Thymus (tissue), 2 donors: ENCODE results near the gene MMD. TPM values are rescaled to one million over a fixed set of nuclear protein-coding genes. Genes with fewer than 3 reads are reported as not detected.

Experiments
- polyA plus RNA-seq: library from polyadenylated mRNA; stranded (reverse); fragments of 200-250 nt; gene quantifications from one replicate; pipeline ENCODE4 v1.2.3, GENCODE V29; 2013
- total RNA-seq: library from RNA; stranded (reverse); fragments of 120-200 nt; gene quantifications from one replicate; pipeline ENCODE4 v1.2.4, GENCODE V29; 2013
- donor health status: healthy.

Gene MMD
- total and polyA plus RNA-seq, 2 donors, result 9.1 to 17.0 TPM

Other genes starting within 250 kb of the MMD start
- gene HLF, start 156.9 kb downstream of the MMD start, total RNA-seq, result 0.57 TPM
- 1.8 TPM for gene HLF, start 156.9 kb downstream of the MMD start, polyA plus RNA-seq
- not detected for gene SMIM36, start 89.6 kb upstream of the MMD start, total RNA-seq
- not detected for gene SMIM36, start 89.6 kb upstream of the MMD start, polyA plus RNA-seq